Ascending aorta (tissue), 2 donors: Measurements from ENCODE around the gene IL11. TPM values are rescaled to one million over a fixed set of nuclear protein-coding genes. Genes with fewer than 3 reads are reported as not detected.

Source experiments
- DNase-seq, 2 donors: peaks; one replicate each; pipeline ENCODE4 v3.0.0-alpha.2; 2019; ENCODE audit warnings: low spot score in 2 of 2
- H3K27ac ChIP-seq, 2 donors: fragments of 200-600 bp; sonication (generic); one replicate each; pipeline ENCODE4 v1.5.1; 2016 to 2017; ENCODE audit warnings: mild to moderate bottlenecking in 1 of 2
- H3K27me3 ChIP-seq: fragments of 200-600 bp; sonication (generic); one replicate; pipeline ENCODE4 v1.5.1; 2017
- H3K36me3 ChIP-seq, 2 donors: fragments of 200-600 bp; sonication (generic); one replicate each; pipeline ENCODE4 v1.5.1; 2016
- H3K4me1 ChIP-seq, 2 donors: fragments of 200-600 bp; sonication (generic); one replicate each; pipeline ENCODE4 v1.5.1; 2016 to 2017; ENCODE audit warnings: mild to moderate bottlenecking in 1 of 2
- H3K4me3 ChIP-seq, 2 donors: fragments of 200-600 bp; sonication (generic); one replicate each; pipeline ENCODE4 v1.5.1; 2016 to 2017; ENCODE audit warnings: mild to moderate bottlenecking in 1 of 2
- H3K9me3 ChIP-seq, 2 donors: fragments of 200-600 bp; sonication (generic); one replicate each; pipeline ENCODE4 v1.5.1; 2016
- CTCF ChIP-seq, 3 experiments: fragments of 200-600 bp in 2 of 3; fragments of 450-650 bp in 1 of 3; sonication (generic) in 2 of 3; IDR thresholded peaks; one replicate each; pipeline ENCODE4 v1.5.1; 2016 to 2019; ENCODE audit warnings: antibody characterized with exemption in 3 of 3, mild to moderate bottlenecking in 1 of 3, moderate library complexity in 1 of 3
- intact Hi-C: fragments of 100-400 bp; cut with DNase I; formaldehyde crosslinking; loops from one replicate; pipeline ENCODE4 v1.15.1; 2023
- total RNA-seq: library from RNA; depleted of rRNA; stranded (reverse); fragments of >200 nt; gene quantifications from one replicate; pipeline ENCODE4 v1.1.0, GENCODE V29; 2016

The IL11 gene
- total RNA-seq, 1 donor from 2014 or later, result not detected

- intact Hi-C loops, result loop anchor here (1.0 to 10.0 kb wide), 7 partner anchors 46 to 262 kb away; partner anchors contain the start of genes CCDC106, HSPBP1, ISOC2 and KMT5C
- H3K27me3 ChIP-seq, result no peaks in the 10 kb centered on the region
- H3K4me1 ChIP-seq, result peaks cover 11 to 39% of the 10 kb centered on the region in 2 donors
Observed at GRCh38 chr19:55384920-55385723, 14.9 kb upstream of the IL11 start.

GRCh38 chr19:55384131-55384919, 14.1 kb upstream of the IL11 start, which contains the start of gene TMEM238:
Gene TMEM238, minus strand, starts transcription at chr19:55384292. Its CDS starts 33 bp downstream, at chr19:55384259.
- Histone ChIP-seq H3K27ac (peak within 1 kb of the TSS; percentile 92 to 93), H3K36me3 (peaks cover 20 to 23% of the 10 kb centered on the region in 2 donors), H3K4me1 (peaks cover 11 to 39% of the 10 kb centered on the region in 2 donors), H3K9me3 (no peaks in the 10 kb centered on the region), H3K4me3 (peak within 1 kb of the TSS; percentile 68 to 91), H3K27me3 (no peaks in the 10 kb centered on the region)
- DNase-seq, result no peak
- TF ChIP-seq CTCF (IDR thresholded peaks at IDR 0.05), result peak in 1 of 3 experiments; percentile 2
- intact Hi-C loops, result loop anchor here (2.0 to 10.0 kb wide), 3 partner anchors 76 to 200 kb away; partner anchors contain the start of genes ISOC2 and ZNF579

More at GRCh38 chr19:55384920-55385723, 14.9 kb upstream of the IL11 start:
- Histone ChIP-seq H3K27ac (peak overlapping the region; percentile 92 to 93), H3K9me3 (no peaks in the 10 kb centered on the region), H3K4me3 (peak overlapping the region; percentile 68 to 91), H3K36me3 (peaks cover 25 to 27% of the 10 kb centered on the region in 2 donors)
- no peak for TF ChIP-seq CTCF (IDR thresholded peaks at IDR 0.05)
- peak; percentile 89 to 98 for DNase-seq

GRCh38 chr19:55383279-55384130, 13.2 kb upstream of the IL11 start:
- peak in 2 of 3 experiments; percentile 17 to 27 for TF ChIP-seq CTCF (IDR thresholded peaks at IDR 0.05)
- Histone ChIP-seq H3K9me3 (no peaks in the 10 kb centered on the region), H3K36me3 (peaks cover 12 to 15% of the 10 kb centered on the region in 2 donors), H3K4me1 (peaks cover 11 to 35% of the 10 kb centered on the region in 2 donors), H3K27me3 (no peaks in the 10 kb centered on the region), H3K4me3 (peak overlapping the region; percentile 48 to 68), H3K27ac (peak overlapping the region; percentile 42 to 92)
- intact Hi-C loops, result loop anchor here (2.0 to 10.0 kb wide), 3 partner anchors 77 to 201 kb away; partner anchors contain the start of genes ISOC2 and ZNF579
- peak in 1 of 2 donors; percentile 78 for DNase-seq

- no peak for TF ChIP-seq CTCF (IDR thresholded peaks at IDR 0.05)
- Histone ChIP-seq H3K27ac (no peak overlapping the region), H3K9me3 (no peaks in the 10 kb centered on the region), H3K36me3 (peaks cover 3 to 6% of the 10 kb centered on the region in 2 donors), H3K4me1 (peaks cover 4 to 26% of the 10 kb centered on the region in 2 donors), H3K4me3 (no peak overlapping the region), H3K27me3 (no peaks in the 10 kb centered on the region)
- DNase-seq, result no peak
- intact Hi-C loops, result loop anchor here (10.0 kb wide), 1 partner anchor 202 kb away; the partner anchor contains the start of gene ZNF579
Observed at GRCh38 chr19:55382522-55383054, 12.3 kb upstream of the IL11 start.
